GM10248 (cell line): ENCODE data around the gene C1S.
"Not testable (repeated sequence)": the region's sequence is repeated elsewhere in the genome, so short reads cannot be mapped to it uniquely, and the experiment has no call there.

Experiments
- CTCF ChIA-PET: fragments of 300-600 bp; sonication (Branson Sonifier 250); formaldehyde crosslinking; extraction: SDS; loops from one replicate; lab custom pipeline; 2021; ENCODE audit warnings: antibody characterized with exemption; lab: Yijun Ruan, JAX
- POLR2A ChIA-PET: fragments of 350-650 bp; sonication (Branson Sonifier 250); formaldehyde crosslinking; extraction: SDS; loops from one replicate; lab custom pipeline; 2020; ENCODE audit warnings: antibody characterized with exemption; lab: Yijun Ruan, JAX
- DNase-seq: peaks from one replicate; pipeline ENCODE4 v3.0.0; 2012; ENCODE audit errors: extremely low spot score
- CTCF ChIP-seq: IDR thresholded peaks from 2 replicates; pipeline ENCODE4 v1.5.1; 2012; ENCODE audit warnings: mild to moderate bottlenecking, low read depth; ENCODE audit errors: extremely low read depth, missing control alignments, control extremely low read depth

The C1S gene

GRCh38 chr12:7060353-7060954 is at the start of gene C1S:
TSS of gene C1S (plus strand) at chr12:7060718. CDS start at chr12:7061913, 1,195 bp downstream.
- POLR2A ChIA-PET: no interaction called here
- CTCF ChIA-PET: interaction anchor here (0.9 to 1.6 kb wide), 3 partner anchors 9 to 42 kb away, joined by 3 to 4 read pairs (median 3); partner anchors contain the start of gene LPCAT3
- no peak for DNase-seq
- TF ChIP-seq CTCF: no peak

GRCh38 chr12:7011398-7011797 is 49.1 kb upstream of the C1S start:
- CTCF ChIA-PET: interaction anchor here (0.9 to 1.9 kb wide), 2 partner anchors 13 to 98 kb away, joined by 3 to 6 read pairs; partner anchors contain the start of gene C1RL
- DNase-seq, POLR2A ChIA-PET: not testable (repeated sequence)

- ChIA-PET POLR2A (interaction anchor here (0.6 kb wide), 1 partner anchor 14 kb away, joined by 3 read pairs; no protein-coding TSS in a partner anchor), CTCF (interaction anchor here (0.6 to 1.9 kb wide), 5 partner anchors 8 to 97 kb away, joined by 3 to 6 read pairs (median 3); partner anchors contain the start of gene C1RL)
- no peak for DNase-seq
- no peak for TF ChIP-seq CTCF
Observed at GRCh38 chr12:7012024-7012607, 48.4 kb upstream of the C1S start.

- DNase-seq: no peak
- ChIA-PET CTCF (interaction anchor here (0.9 to 1.4 kb wide), 3 partner anchors 9 to 45 kb away, joined by 3 read pairs; no protein-coding TSS in a partner anchor), POLR2A (no interaction called here)
- no peak for TF ChIP-seq CTCF
Observed at GRCh38 chr12:7013101-7013500, 47.4 kb upstream of the C1S start.

- DNase-seq: no peak
- ChIA-PET CTCF (interaction anchor here (1.4 to 3.4 kb wide), 3 partner anchors 10 to 93 kb away, joined by 3 to 15 read pairs (median 10); partner anchors contain the start of gene C1RL), POLR2A (no interaction called here)
- no peak for TF ChIP-seq CTCF
Observed at GRCh38 chr12:7015555-7016370, 44.8 kb upstream of the C1S start.

GRCh38 chr12:7016958-7017571 is 43.5 kb upstream of the C1S start:
- no peak for DNase-seq
- ChIA-PET POLR2A (no interaction called here), CTCF (interaction anchor here (0.8 to 3.4 kb wide), 8 partner anchors 9 to 91 kb away, joined by 3 to 21 read pairs (median 8); partner anchors contain the start of gene C1RL)
- no peak for TF ChIP-seq CTCF
